ENCODE results near the gene MROH2A.

MROH2A gene

GRCh38 chr2:233882353-233882752 lies 104.2 kb downstream of the MROH2A start:
- no peak for TF ChIP-seq FOXP2 (optimal IDR thresholded peaks at IDR 0.05; ENCODE audit: borderline replicate concordance, extremely low read depth, extremely low read length, insufficient read depth)
- no peak for TF ChIP-seq REST (IDR thresholded peaks at IDR 0.05; ENCODE audit: insufficient read depth in 1 of 2, low read depth in 2 of 2, low read length in 2 of 2)
- no peak for TF ChIP-seq TAF1 (IDR thresholded peaks at IDR 0.05; ENCODE audit: borderline replicate concordance, insufficient read depth, low read length)
- no peak for TF ChIP-seq POLR2AphosphoS5 (IDR thresholded peaks at IDR 0.05; ENCODE audit: low read depth, low read length)
- no peak for TF ChIP-seq SIN3A (IDR thresholded peaks at IDR 0.05; ENCODE audit: borderline replicate concordance, insufficient read depth, low read length)
